Effector memory CD8-positive, alpha-beta T cell (primary cell): ENCODE measurements around the gene ZNF185.
A peak's percentile ranks its signal among the peaks of the same experiment; 100 is the strongest.

ENCODE experiments used
- ATAC-seq: fragments of 150-1000 bp; cut with Tn5 transposase; replicated peaks from 2 replicates; pipeline ENCODE4 v1.10.0; 2021; ENCODE audit warnings: mild to moderate bottlenecking, moderate library complexity
- DNase-seq, 3 experiments: peaks; one replicate each; pipeline ENCODE4 v3.0.0; 2021
- H3K27ac Mint-ChIP-seq, 2 donors: one replicate each; pipeline ENCODE4 v1.8.0; 2022; ENCODE audit warnings: mild to moderate bottlenecking in 2 of 2, mixed read lengths in 2 of 2, moderate library complexity in 2 of 2
- H3K27me3 Mint-ChIP-seq, 2 donors: one replicate each; pipeline ENCODE4 v1.8.0; 2022; ENCODE audit warnings: mixed read lengths in 2 of 2
- H3K36me3 Mint-ChIP-seq: one replicate; pipeline ENCODE4 v1.8.0; 2022; ENCODE audit warnings: mild to moderate bottlenecking, moderate library complexity, mixed read lengths; ENCODE audit not compliant: insufficient read depth
- H3K4me1 Mint-ChIP-seq, 2 donors: one replicate each; pipeline ENCODE4 v1.8.0; 2022; ENCODE audit warnings: low read depth in 2 of 2, mixed read lengths in 2 of 2
- H3K4me3 Mint-ChIP-seq, 2 donors: one replicate each; pipeline ENCODE4 v1.8.0; 2022; ENCODE audit warnings: mild to moderate bottlenecking in 2 of 2, mixed read lengths in 2 of 2, moderate library complexity in 2 of 2
- H3K9me3 Mint-ChIP-seq, 2 donors: one replicate each; pipeline ENCODE4 v1.8.0; 2022; ENCODE audit warnings: mixed read lengths in 2 of 2
- total RNA-seq, 9 experiments: gene quantifications; one replicate each; lab custom pipeline; 2026; lab: John Stamatoyannopoulos, UW

ZNF185 gene
- total RNA-seq, result 0.63 to 4.5 (median 1.2) reads per million in 9 experiments

DNA sequence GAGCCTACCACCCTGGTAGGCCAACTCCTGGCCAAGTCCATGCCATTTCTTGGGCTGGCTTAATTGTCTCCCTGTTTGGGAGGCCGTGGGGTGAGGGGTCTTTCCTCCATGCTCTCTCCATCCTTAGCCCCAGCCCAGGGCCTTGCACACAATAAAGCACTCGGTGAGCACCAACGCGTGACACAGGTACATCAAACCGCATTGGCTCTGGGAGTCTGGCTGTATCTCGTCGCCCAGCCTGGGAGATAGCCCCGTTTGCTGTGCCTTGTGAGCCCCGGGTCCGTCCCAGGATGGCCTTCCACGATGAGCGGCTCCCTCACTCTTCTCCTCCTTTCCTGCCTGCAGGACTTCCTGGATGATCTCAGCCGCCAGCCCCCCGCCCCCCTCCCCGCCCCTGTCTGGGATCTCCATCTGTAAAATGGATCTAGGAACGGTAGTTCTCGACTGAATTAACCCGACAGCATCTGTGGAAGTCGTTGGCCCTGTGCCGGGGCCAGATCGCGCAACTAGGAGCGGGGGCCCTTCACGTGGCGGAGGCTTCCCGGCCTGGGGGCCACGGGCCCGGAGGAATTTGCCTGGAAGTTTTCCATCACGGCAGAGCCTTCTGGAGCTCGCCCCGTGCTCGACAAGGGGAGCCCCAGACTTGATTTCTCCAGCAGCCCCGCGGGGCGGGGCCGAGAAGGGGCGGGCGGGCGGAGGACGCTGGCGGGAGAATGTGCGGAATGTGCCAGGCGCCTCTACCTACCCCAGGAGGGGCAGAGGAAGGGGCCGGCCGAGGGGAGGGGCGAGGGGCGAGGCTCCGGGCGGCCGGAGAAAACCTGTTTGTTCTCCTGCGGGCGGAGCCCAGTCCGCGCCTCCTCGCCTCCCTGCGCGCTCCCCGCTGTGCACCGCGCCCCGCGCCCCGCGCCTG is at the start of gene ZNF185:
Gene ZNF185 (plus strand): TSS at position 846 of the 910 bp plus-strand sequence. CDS start 16,423 bp downstream, outside the sequence.
- H3K36me3 Mint-ChIP-seq, result no peaks in the 10 kb centered on the region
- H3K27ac Mint-ChIP-seq, result no peak within 1 kb of the TSS
- ATAC-seq (no peak), DNase-seq (no peak)
- no peaks in the 10 kb centered on the region for H3K4me1 Mint-ChIP-seq
- H3K9me3 Mint-ChIP-seq, result no peaks in the 10 kb centered on the region
- H3K4me3 Mint-ChIP-seq, result peak within 1 kb of the TSS in 1 of 2 donors; percentile 31
- peaks cover 21 to 67% of the 10 kb centered on the region in 2 donors for H3K27me3 Mint-ChIP-seq

DNA sequence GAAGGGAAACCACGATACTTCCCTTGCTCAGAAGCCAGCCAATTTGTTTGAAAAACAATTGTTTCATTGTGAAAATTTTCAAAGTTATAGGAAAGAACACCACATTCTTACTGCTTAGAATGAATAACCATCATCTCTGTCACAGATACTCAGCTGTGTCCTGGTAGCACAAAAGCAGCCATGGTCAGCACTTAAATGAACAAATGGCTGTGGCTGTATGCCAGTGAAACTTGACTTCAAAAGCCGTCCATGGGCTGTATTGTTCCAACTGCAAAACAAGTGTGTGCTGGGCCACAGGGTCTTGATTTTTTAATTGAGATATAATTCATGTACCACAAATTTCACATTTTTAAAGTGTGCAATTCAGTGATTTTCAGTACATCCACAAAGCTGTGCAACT is 47.4 kb upstream of the ZNF185 start:
- DNase-seq, result no peak

DNA sequence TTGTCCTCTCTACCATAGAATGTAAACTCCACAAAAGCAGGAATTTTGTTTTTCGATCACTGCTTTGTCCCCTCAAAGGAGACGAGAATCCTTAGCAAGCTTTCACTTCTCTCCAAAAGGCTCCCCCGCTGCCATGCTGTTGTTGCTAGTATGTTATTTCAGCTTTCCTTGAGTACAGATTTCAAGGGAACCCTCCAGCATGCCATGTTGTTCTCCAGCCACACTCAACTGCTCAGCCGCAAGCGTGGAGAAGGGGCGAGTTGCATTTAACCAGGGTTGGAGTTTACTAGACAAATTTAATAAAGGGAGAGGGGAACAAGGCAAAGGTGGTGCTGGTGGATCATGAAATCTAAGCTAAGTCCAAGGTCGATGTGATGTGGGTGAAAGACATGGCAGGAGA is 43.9 kb upstream of the ZNF185 start:
- Mint-ChIP-seq H3K4me3 (no peak overlapping the region), H3K36me3 (peaks cover 16% of the 10 kb centered on the region), H3K27ac (no peak overlapping the region), H3K27me3 (no peaks in the 10 kb centered on the region), H3K4me1 (peaks cover 0 to 3% of the 10 kb centered on the region in 2 donors), H3K9me3 (no peaks in the 10 kb centered on the region)
- DNase-seq (no peak), ATAC-seq (no peak)

More for the DNA sequence above, 47.4 kb upstream of the ZNF185 start:
- no peaks in the 10 kb centered on the region for H3K27me3 Mint-ChIP-seq
- peaks cover 16% of the 10 kb centered on the region for H3K36me3 Mint-ChIP-seq
- no peak overlapping the region for H3K4me3 Mint-ChIP-seq
- H3K4me1 Mint-ChIP-seq, result peaks cover 0 to 3% of the 10 kb centered on the region in 2 donors
- no peak for ATAC-seq
- H3K27ac Mint-ChIP-seq, result no peak overlapping the region
- H3K9me3 Mint-ChIP-seq, result no peaks in the 10 kb centered on the region

DNA sequence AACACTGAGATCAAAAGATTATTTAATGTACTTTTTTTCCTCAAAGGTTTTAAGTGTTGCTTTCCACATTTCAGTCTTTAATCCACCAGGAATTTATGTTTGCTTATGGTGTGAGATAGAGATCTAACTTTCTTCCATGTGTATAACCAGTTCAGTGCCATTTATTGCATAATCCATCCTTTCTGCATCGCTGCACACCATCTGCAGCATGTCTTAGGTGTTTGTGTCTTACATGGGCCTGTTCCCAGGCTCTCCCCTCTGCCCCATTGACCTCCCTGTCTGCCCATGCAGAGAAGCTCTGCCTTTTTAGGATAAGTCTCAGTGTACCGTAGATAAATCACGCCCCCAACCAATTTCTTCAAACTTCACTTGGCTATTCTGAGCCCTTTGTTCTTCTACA is 36.8 kb upstream of the ZNF185 start:
- Mint-ChIP-seq H3K36me3 (peaks cover 30% of the 10 kb centered on the region), H3K4me1 (no peaks in the 10 kb centered on the region)
- ATAC-seq, result no peak

DNA sequence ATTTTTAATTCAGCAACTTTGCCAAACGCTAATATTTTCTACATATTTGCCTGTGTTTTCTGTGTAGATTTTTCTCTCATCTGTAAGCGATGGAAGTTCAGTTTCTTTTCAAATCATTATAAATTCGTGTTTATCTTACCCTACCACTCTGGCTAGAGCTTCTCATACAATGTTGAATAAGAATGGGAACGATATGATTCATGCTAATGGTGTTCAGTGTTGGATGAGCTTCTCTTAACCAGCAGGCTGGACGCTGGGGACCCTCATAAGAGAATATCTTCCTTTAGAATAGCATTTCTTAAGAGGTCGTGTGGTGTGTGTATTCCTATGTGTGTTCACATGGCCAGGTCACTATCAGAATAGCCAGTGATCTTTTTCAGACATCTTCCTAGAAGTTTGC is 36.0 kb upstream of the ZNF185 start:
- Mint-ChIP-seq H3K9me3 (no peaks in the 10 kb centered on the region), H3K36me3 (peaks cover 33% of the 10 kb centered on the region), H3K27me3 (no peaks in the 10 kb centered on the region), H3K4me3 (no peak overlapping the region), H3K27ac (no peak overlapping the region), H3K4me1 (no peaks in the 10 kb centered on the region)
- ATAC-seq, result no peak
- DNase-seq, result no peak

More for the DNA sequence above, 36.8 kb upstream of the ZNF185 start:
- no peaks in the 10 kb centered on the region for H3K27me3 Mint-ChIP-seq
- H3K9me3 Mint-ChIP-seq, result no peaks in the 10 kb centered on the region
- H3K4me3 Mint-ChIP-seq, result no peak overlapping the region
- DNase-seq, result no peak
- peak overlapping the region in 1 of 2 donors; percentile 60 for H3K27ac Mint-ChIP-seq

DNA sequence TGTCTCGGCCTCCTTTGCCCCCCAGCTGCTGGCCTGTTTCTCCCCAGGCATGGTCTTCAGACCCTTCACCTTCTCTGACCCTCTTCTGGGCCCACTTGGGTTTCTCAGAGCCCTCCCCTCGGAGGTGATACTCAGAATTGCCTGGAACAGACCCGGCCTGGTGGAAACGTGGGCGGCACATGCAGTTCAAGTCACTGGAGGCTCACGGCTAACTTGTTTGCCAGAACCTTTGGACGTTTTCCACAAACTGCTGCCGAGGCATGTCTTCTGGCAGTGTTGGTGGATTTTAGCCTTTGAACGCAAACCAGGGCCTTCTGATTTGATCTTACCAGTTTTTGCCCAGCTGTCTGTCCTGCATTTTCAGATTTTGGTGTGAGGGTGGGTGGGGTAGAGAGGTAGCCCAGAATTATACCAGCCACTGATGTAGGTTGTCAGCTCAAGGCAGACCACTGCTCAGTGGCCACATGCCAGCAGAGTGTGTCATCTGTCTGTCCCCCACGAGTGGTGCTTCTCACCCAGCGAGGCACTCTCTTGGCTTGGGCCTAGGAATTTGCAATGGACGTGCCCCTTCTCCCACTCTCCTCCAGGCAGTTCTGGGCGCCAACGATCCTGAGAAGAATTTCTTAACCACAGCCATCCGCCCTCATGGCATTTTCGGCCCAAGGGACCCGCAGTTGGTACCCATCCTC is 32.5 kb upstream of the ZNF185 start:
- H3K27me3 Mint-ChIP-seq, result no peaks in the 10 kb centered on the region
- no peaks in the 10 kb centered on the region for H3K9me3 Mint-ChIP-seq
- no peak overlapping the region for H3K4me3 Mint-ChIP-seq
- H3K27ac Mint-ChIP-seq, result no peak overlapping the region
- H3K4me1 Mint-ChIP-seq, result no peaks in the 10 kb centered on the region
- no peak for ATAC-seq
- peaks cover 49% of the 10 kb centered on the region for H3K36me3 Mint-ChIP-seq
- DNase-seq, result no peak

DNA sequence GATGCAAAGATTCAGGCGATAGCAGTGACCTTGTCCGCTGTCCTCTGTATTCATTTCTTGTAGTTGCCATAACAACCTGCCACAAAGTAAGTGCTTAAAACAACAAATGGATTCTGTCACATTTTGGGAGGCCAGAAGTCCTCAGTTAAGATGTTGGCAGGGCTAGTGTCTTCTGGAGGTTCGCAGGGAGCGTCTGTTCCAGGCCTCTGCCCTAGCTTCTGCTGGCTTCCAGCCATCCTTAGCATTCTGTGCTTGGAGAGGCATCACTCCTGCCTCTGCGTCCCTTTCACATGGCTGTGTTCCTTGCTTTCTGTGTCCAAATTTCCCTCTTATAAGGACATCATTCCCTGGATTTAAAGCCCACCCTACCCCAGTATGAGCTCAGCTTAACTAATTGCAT is 31.5 kb upstream of the ZNF185 start:
- no peak overlapping the region for H3K4me3 Mint-ChIP-seq
- no peaks in the 10 kb centered on the region for H3K9me3 Mint-ChIP-seq
- no peaks in the 10 kb centered on the region for H3K27me3 Mint-ChIP-seq
- ATAC-seq (no peak), DNase-seq (no peak)
- H3K36me3 Mint-ChIP-seq, result peaks cover 44% of the 10 kb centered on the region
- H3K4me1 Mint-ChIP-seq, result peaks cover 0 to under 1% of the 10 kb centered on the region in 2 donors
- H3K27ac Mint-ChIP-seq, result no peak overlapping the region

DNA sequence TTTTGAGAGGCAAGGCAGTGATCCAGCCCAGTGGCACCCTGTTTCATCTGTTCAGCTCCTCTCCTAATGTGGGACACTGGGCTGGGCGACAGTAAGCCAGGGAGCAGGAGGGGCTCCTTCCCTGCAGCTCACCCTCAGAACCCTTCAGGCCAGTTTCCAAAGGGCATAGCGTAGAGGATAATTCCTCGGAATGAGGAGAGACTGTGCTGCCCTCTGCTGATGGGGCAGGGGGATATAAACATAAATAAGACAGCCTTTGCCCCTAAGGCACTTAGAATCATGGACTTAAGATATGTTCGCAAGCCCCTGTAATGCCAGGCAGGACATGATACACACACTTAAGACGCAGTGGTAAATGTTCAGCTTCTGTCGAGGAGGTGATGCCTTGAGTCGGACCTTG is 27.9 kb upstream of the ZNF185 start:
- Mint-ChIP-seq H3K4me1 (peaks cover 12 to 15% of the 10 kb centered on the region in 2 donors), H3K36me3 (peaks cover 23% of the 10 kb centered on the region), H3K4me3 (no peak overlapping the region), H3K9me3 (no peaks in the 10 kb centered on the region), H3K27ac (no peak overlapping the region), H3K27me3 (no peaks in the 10 kb centered on the region)
- no peak for DNase-seq
- no peak for ATAC-seq

DNA sequence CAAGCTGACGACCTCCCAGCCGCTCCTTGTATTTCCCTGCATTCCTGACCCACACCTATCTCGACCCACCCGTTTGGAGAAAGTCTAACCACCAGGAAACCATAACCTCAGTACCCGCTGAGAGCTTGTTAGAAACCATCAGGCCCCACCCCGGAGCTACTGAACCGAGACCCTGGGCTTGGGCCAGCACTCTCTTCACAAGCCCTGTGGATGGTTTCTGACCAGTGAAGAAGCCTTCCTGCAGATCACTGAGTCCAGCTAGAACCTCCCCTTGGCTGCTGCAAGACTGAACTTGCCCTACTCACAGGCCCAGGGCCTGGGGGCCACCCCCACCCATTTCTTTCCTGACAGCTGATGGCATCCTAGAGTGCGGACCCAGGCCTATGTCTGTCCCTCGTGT is 26.6 kb upstream of the ZNF185 start:
- ATAC-seq (no peak), DNase-seq (no peak)
- Mint-ChIP-seq H3K36me3 (peaks cover 17% of the 10 kb centered on the region), H3K4me3 (no peak overlapping the region), H3K27ac (peak overlapping the region in 1 of 2 donors; percentile 42), H3K9me3 (no peaks in the 10 kb centered on the region), H3K4me1 (peaks cover 12 to 17% of the 10 kb centered on the region in 2 donors), H3K27me3 (no peaks in the 10 kb centered on the region)

DNA sequence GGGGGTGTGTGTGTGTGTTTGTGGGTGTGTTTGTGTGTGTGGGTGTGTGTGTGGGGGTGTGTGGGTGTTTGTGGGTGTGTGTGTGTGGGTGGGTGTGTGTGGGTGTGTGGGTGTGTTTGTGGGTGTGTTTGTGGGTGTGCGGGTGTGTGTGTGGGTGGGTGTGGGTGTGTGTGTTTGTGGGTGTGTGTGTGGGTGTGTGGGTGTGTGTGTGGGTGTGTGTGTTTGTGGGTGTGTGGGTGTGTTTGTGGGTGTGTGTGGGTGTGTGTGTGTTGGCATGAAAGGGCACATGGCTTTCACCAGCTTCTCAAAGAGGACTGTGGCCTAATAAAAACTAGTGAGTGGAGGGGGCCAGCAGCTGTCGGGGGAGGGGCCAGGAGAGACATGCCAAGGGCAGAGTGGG is 25.3 kb upstream of the ZNF185 start:
- no peak for ATAC-seq
- Mint-ChIP-seq H3K36me3 (peaks cover 16% of the 10 kb centered on the region), H3K27ac (peak overlapping the region in 1 of 2 donors; percentile 54)

DNA sequence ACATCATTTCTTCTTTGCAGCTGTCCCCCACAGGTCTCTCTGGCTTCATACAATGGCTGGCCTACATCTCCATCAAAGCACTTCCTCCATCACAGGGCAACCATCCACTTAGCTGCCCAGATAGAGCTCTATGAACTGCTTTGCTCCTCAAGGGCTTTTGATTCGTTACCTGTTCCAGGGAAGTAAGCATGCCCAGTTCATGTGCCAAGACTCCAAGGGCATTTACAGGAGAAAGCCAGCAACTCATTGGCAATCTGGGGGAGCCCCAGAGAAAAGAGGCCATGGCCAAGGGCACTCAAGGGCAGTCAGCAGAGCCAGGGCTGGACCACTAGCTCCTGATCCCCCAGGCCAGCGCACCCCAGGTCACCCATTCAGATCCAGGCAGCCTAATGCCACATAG is 24.5 kb upstream of the ZNF185 start:
- Mint-ChIP-seq H3K36me3 (peaks cover 11% of the 10 kb centered on the region), H3K27me3 (peaks cover 0 to 12% of the 10 kb centered on the region in 2 donors), H3K4me3 (no peak overlapping the region), H3K27ac (peak overlapping the region in 1 of 2 donors; percentile 88), H3K9me3 (no peaks in the 10 kb centered on the region), H3K4me1 (peaks cover 12 to 17% of the 10 kb centered on the region in 2 donors)
- DNase-seq (no peak), ATAC-seq (no peak)

More for the DNA sequence above, 25.3 kb upstream of the ZNF185 start:
- DNase-seq, result no peak
- Mint-ChIP-seq H3K9me3 (no peaks in the 10 kb centered on the region), H3K27me3 (peaks cover 0 to 4% of the 10 kb centered on the region in 2 donors), H3K4me1 (peaks cover 12 to 17% of the 10 kb centered on the region in 2 donors), H3K4me3 (no peak overlapping the region)

DNA sequence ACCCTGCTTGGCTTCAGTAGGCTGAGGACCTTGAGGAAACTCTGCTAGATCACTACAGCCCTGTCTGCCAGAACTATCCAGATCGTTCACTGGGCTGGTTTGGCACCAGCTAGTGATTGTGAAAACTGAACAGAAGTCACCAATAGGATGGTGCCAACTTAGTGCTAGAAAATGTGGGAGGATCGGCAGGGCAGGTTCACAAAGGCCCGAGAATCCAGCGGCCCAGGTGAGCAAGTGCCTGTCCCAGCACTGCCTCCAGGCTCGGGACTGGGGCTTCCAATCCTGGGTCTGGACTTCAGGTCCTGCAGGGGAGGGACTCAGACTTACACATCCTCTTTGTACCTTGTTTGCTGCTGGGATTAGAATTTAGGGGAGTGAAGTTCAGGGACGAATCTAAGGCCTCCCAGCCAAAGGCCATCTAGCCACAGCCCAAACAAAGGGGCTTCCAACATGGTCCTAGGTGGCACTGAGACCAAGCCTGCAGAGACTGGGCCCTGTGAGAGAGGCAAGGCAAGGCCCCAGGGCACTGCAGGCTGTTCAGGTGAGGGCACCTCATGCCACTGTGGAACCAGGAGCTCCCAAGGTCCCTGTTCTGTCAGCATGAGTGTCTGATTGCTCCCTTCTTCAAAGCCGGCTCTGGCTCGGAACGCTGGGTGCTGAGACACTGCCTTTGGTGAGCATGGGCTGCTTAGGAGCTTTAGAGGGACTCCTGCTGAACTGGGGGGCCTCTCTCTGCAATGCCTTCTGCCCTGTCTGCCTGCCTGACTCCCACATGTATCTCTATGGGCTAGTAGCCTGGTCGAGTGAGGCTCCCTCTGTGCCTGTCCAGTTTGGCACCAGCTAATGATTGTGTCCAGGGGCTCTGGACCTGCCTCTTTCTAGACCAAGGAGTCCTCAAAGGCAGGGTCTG is 20.7 kb upstream of the ZNF185 start:
- H3K9me3 Mint-ChIP-seq, result no peaks in the 10 kb centered on the region
- no peak overlapping the region for H3K27ac Mint-ChIP-seq
- DNase-seq, result no peak
- peaks cover 5 to 8% of the 10 kb centered on the region in 2 donors for H3K4me1 Mint-ChIP-seq
- no peak overlapping the region for H3K4me3 Mint-ChIP-seq
- peaks cover 0 to 14% of the 10 kb centered on the region in 2 donors for H3K27me3 Mint-ChIP-seq
- no peak for ATAC-seq
- H3K36me3 Mint-ChIP-seq, result no peaks in the 10 kb centered on the region
